ENCODE data around the gene TLE3.

- TF ChIP-seq POLR2AphosphoS5 (IDR thresholded peaks at IDR 0.05; ENCODE audit: borderline replicate concordance, low read depth, low read length) (no peak), EZH2 (IDR thresholded peaks at IDR 0.05) (no peak)
Measured at GRCh38 chr15:70088455-70088854, 9.3 kb downstream of the TLE3 start.

Data from SK-N-MC (cell line).